ENCODE results near the gene RRP1B.

Gene RRP1B

GRCh38 chr21:43740497-43741156, 81.3 kb downstream of the RRP1B start:
- DNase-seq (ENCODE audit: low spot score) = no peak

GRCh38 chr21:43741423-43742096, 82.2 kb downstream of the RRP1B start:
- DNase-seq (ENCODE audit: low spot score) = no peak

GRCh38 chr21:43743947-43744346, 84.6 kb downstream of the RRP1B start:
- no peak for DNase-seq (ENCODE audit: low spot score)

GRCh38 chr21:43744725-43745124, 85.4 kb downstream of the RRP1B start:
- no peak for DNase-seq (ENCODE audit: low spot score)
